Measurements from ENCODE around the gene PLEKHM2.
"Not testable (repeated sequence)": the region's sequence is repeated elsewhere in the genome, so short reads cannot be mapped to it uniquely, and the experiment has no call there.

Gene PLEKHM2, protein sequence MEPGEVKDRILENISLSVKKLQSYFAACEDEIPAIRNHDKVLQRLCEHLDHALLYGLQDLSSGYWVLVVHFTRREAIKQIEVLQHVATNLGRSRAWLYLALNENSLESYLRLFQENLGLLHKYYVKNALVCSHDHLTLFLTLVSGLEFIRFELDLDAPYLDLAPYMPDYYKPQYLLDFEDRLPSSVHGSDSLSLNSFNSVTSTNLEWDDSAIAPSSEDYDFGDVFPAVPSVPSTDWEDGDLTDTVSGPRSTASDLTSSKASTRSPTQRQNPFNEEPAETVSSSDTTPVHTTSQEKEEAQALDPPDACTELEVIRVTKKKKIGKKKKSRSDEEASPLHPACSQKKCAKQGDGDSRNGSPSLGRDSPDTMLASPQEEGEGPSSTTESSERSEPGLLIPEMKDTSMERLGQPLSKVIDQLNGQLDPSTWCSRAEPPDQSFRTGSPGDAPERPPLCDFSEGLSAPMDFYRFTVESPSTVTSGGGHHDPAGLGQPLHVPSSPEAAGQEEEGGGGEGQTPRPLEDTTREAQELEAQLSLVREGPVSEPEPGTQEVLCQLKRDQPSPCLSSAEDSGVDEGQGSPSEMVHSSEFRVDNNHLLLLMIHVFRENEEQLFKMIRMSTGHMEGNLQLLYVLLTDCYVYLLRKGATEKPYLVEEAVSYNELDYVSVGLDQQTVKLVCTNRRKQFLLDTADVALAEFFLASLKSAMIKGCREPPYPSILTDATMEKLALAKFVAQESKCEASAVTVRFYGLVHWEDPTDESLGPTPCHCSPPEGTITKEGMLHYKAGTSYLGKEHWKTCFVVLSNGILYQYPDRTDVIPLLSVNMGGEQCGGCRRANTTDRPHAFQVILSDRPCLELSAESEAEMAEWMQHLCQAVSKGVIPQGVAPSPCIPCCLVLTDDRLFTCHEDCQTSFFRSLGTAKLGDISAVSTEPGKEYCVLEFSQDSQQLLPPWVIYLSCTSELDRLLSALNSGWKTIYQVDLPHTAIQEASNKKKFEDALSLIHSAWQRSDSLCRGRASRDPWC

DNA sequence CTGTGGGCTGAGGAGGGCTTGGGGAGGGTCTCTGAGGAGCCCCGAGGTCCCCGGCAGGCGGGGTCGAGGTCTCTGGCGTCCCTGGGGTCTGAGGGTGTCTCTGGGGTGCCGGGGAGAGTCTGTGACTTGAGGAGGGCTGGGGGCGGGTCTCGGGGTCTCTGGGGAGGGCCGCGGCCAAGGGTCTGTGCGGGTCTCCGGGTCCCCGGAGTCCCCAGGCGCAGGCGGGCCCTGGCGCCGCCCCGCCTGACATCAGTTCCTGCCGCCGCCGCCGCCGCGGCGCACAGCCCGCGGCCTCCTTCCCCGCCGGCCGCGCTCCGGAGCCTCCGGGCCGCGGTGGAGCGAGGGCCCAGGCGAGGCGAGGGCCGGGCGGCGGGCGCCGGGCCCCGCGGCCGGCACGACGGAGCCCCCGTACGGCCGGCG lies at the start of gene PLEKHM2:
Gene PLEKHM2, plus strand, starts transcription at position 279 of the 420 bp plus-strand sequence. CDS start 239 bp downstream, outside the sequence.
- peak; percentile 81 for DNase-seq (ENCODE audit: low read depth, low spot score)

DNA sequence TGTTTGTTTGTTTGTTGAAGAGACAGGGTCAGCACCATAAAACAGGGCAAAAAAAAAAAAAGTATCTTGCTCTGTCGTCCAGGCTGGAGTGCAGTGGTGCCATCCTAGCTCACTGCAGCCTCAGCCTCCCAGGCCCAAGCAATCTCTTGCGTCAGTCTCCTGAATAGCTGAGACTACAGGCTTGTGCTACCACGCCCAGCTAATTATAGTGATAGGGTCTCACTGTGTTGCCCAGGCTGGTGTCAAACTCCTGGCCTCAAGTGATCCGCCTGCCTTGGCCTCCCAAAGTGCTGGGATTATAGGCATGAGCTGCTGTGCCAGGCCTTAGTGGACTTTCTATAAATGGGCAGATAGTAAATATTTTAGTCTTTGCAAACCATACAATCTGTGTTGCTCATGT lies 47.7 kb upstream of the PLEKHM2 start:
- no peak for DNase-seq (ENCODE audit: low read depth, low spot score)

- no peak for DNase-seq (ENCODE audit: low read depth, low spot score)
These were observed 46.3 kb upstream of the PLEKHM2 start for GRCh38 chr1:15637826-15638225.

GRCh38 chr1:15639262-15639661 lies 44.9 kb upstream of the PLEKHM2 start:
- no peak for DNase-seq (ENCODE audit: low read depth, low spot score)

DNA sequence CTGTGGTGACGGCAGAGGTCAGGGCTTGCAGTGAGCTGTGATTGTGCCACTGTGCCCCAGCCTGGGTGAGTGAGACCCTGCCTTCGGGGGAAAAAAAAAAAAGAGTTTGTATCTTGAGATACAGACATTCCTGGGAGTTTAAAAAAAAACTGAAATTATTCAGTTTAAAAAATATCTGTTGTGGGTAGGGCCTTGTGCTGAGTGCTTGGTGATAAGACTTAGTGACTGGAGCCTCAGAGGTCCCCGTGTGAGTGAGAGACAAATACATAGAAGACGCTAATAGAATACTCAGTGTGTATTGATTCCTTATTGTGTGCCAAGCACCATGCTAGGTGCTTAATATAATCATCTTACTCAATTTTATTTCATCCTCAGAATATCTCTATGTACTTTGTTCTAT lies 44.2 kb upstream of the PLEKHM2 start:
- no peak for DNase-seq (ENCODE audit: low read depth, low spot score)

GRCh38 chr1:15640667-15641066 lies 43.5 kb upstream of the PLEKHM2 start:
- DNase-seq (ENCODE audit: low read depth, low spot score), result no peak

GRCh38 chr1:15649937-15650336 lies 34.2 kb upstream of the PLEKHM2 start:
- DNase-seq (ENCODE audit: low read depth, low spot score), result no peak

GRCh38 chr1:15650433-15650832 lies 33.7 kb upstream of the PLEKHM2 start:
- no peak for DNase-seq (ENCODE audit: low read depth, low spot score)

DNA sequence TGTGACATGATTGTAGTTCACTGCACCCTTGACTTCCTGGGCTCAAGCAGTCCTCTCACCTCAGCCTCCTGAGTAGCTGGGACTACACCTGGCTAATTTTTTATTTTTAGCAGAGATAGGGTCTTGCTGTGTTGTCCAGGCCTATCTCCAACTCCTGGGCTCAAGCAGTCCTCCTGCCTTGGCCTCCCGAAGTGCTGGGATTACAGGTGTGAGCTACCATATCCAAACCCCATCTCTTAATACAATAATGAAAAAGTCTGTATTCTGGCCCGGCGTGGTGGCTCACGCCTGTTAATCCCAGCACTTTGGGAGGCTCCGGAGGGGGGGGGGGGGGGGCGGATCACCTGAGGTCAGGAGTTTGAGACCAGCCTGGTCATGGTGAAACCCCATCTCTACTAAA lies 32.0 kb upstream of the PLEKHM2 start:
- not testable (repeated sequence) for DNase-seq (ENCODE audit: low read depth, low spot score)

DNA sequence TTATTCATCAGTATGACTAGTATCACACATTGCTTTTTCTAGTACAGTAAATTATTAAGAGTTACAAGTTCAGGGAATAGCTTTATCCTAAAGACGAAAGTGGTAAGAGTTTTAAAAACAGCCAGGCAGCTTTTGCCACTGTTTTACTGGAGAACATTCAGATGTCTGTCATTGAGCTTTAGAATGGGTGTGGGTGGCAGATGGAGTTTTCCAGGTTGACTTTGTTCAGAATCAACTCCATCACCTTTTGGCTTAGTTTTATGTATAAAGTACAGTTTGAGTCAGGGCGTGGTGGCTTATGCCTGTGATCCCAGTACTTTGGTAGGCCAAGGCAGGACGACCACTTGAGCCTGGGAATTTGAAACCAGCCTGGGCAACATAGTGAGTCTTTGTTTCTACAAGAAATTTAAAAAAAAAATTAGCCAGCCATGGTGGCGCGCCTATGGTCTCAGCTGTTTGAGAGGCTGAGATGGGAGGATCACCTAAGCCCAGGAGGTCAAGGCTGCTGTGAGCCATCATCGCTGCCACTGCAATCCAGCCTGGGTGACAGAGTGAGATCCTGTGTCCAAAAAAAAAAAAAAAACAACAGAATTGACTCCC lies 29.9 kb upstream of the PLEKHM2 start:
- no peak for DNase-seq (ENCODE audit: low read depth, low spot score)

GRCh38 chr1:15656464-15656863 lies 27.7 kb upstream of the PLEKHM2 start:
- no peak for DNase-seq (ENCODE audit: low read depth, low spot score)

DNA sequence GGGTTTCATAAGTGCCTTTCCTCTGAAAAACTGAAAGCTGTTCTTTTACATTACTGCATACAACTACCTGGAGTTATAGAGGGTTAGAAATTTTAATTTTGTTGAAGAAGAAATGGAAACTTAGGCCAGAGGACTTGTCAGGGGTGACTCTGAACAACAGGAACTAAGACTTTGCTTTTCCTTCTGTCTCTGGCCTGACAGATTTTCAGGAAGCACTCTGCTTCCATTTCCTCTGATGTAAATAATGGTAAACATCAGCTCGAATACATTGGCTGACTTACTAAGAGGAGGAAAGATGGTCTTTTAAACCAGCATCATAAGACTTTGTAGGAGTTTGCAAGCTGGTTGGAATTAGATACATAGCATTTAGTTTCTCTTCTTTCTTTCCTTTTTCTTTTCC lies 27.1 kb upstream of the PLEKHM2 start:
- DNase-seq (ENCODE audit: low read depth, low spot score), result no peak

DNA sequence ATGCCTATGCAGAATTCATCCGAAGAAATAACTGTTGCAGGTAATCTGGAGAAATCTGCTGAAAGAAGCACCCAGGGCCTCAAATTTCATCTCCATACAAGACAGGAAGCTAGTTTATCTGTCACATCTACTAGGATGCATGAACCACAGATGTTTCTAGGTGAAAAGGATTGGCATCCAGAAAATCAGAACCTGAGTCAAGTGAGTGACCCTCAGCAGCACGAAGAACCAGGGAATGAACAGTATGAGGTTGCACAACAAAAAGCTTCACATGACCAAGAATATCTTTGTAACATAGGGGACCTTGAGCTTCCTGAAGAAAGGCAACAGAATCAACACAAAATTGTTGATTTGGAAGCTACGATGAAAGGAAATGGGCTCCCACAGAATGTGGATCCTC lies 24.0 kb upstream of the PLEKHM2 start:
- DNase-seq (ENCODE audit: low read depth, low spot score), result no peak

- no peak for DNase-seq (ENCODE audit: low read depth, low spot score)
These were observed 21.6 kb upstream of the PLEKHM2 start for GRCh38 chr1:15662477-15662876.

GRCh38 chr1:15663925-15664324 lies 20.2 kb upstream of the PLEKHM2 start:
- DNase-seq (ENCODE audit: low read depth, low spot score), result no peak

DNA sequence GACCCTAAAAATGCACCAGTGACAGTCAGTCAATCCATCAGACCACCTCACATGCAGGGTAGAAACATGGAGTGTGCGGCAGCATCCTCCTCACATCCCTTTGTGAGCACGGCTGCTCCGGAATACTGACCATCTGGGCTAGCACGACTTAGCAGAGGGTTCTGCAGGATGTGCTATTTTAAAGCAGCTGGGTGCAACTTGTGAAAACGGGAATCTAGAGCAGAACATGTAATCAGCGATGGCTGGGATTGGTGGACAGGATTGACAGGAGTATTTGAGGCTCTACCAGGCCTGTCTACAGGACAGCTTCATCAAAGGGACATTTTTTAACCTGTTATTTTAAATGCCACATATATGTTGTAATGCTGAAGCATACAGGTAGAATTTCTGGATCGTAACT lies 16.8 kb upstream of the PLEKHM2 start:
- no peak for DNase-seq (ENCODE audit: low read depth, low spot score)

DNA sequence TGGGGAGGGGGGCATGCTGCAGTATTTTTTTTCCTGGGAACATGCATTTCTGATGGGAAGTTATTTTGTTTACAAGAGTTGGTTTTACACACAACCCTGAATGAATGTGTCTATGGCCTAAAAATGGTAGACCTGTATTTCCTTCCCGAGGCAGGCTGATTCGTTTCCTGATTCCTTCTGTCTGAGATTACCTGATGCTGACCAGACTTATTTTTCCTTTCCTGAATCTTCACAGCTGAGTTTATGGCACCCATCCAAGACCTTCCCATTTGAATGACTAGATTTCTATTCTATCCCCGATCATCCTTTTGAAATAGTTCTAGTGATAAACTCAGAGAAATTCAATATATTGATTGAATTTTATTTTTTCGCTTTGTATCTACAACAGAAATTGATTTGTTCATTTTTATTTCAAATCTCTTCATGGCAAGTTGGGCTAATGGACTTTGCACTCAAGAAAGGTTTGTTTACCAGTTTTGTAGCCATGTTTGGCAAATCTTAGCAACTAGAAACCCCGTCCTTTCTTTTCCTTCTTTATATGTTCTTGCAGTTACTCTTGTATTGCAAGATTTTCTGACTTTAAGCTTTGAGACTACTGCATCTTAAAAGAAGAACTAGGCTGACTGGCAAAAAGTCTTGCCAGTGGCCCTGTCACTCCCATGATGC lies 15.9 kb upstream of the PLEKHM2 start:
- DNase-seq (ENCODE audit: low read depth, low spot score), result no peak

DNA sequence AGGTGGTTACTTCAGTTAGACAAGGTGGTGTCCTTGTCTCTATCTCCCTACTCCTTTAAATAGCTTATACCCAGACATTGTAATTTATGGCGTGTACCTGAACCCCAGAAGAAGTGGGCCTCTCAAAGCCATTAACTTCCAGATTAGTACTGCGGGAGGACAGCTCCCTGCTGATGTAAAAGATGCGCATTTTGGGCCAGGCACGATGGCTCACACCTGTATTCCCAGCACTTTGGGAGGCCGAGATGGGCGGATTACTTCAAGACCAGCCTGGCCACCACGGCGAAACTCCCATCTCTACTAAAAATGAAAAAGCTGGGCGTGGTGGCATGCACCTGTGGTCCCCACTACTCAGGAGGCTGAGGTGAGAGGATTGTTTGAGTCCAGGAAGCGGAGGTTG lies 15.0 kb upstream of the PLEKHM2 start:
- no peak for DNase-seq (ENCODE audit: low read depth, low spot score)

DNA sequence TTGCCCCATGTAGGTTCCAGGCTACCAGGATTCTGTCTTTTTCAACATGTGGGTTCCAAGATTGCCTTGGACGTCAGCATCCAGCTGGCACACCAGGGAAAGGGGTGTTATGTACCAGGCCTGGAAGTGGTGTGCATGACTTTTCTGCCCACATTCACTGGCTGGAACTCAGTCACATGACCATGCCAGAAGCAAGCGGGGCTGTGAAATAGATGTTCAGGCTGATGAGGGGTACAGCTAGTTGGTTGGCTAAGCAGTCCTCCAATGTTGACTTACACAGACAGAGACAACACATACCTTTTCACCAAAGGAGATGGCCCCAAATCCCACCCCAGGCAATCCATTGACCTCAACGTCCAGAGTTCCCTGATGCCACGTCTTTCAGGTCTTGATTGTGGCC lies 14.3 kb upstream of the PLEKHM2 start:
- DNase-seq (ENCODE audit: low read depth, low spot score), result no peak

DNA sequence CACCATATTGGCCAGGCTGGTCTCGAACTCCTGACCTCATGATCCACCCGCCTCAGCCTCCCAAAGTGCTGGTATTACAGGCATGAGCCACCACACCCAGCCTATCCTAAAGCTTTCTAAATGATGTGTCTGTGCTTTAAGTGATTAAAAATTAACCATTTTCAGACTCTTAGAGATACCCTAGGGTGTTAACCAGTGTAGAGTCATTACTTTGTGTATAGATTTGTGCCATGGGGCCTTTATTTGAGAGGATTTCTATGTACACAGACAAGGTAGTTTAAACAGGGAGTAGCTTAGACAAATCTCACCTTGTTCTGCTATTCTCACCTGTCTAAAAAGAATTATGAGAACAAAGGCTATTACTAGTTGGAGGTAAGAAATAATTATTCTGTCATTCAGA lies 12.7 kb upstream of the PLEKHM2 start:
- no peak for DNase-seq (ENCODE audit: low read depth, low spot score)

DNA sequence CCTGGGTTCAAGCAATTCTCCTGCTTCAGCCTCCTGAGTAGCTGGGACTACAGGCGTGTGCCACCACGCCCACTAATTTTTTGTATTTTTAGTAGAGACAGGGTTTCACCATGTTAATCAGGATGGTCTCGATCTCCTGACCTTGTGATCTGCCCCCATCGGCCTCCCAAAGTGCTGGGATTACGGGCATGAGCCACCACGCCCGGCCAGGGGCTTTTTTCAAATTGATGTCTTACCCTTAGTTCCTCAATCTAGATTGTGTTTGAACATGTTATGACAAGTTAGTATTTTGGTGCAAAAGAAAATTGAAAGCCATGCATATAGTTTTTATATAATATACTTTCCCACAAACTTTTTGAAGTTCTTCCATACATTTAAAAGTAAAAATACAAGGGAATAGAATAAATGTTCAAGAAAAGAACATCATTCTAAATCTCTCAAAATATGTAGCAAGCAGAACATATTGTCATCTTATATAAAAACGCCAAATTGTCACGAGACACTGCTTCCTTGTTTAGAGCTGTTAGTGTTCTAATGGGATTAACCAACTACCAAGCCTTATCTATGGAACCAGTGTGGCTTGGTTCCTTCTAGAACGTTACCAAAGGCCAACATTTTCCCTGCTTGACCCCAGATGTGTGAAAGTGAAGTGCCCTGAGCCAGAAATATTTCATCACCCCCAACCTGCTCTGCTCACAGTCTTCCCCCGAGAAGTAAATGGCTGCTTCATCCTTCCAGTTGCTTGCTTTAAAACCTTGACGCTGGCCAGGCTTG lies 9.5 kb upstream of the PLEKHM2 start:
- no peak for DNase-seq (ENCODE audit: low read depth, low spot score)
